Activated CD8-positive, alpha-beta memory T cell treated with anti-CD3 and anti-CD28 coated beads for 4 hours (primary cell): Measurements from ENCODE around the gene DLGAP3.
"Not testable (repeated sequence)": the region's sequence is repeated elsewhere in the genome, so short reads cannot be mapped to it uniquely, and the experiment has no call there.

Experiments
- DNase-seq, 2 donors: peaks; one replicate each; pipeline ENCODE4 v3.0.0-alpha.2; 2020; ENCODE audit warnings: low read depth in 2 of 2

DLGAP3 gene

GRCh38 chr1:34839526-34840305 lies 89.7 kb downstream of the DLGAP3 start:
- DNase-seq, result no peak

- no peak for DNase-seq
Observed at GRCh38 chr1:34833711-34834110, 95.7 kb downstream of the DLGAP3 start.

DNA sequence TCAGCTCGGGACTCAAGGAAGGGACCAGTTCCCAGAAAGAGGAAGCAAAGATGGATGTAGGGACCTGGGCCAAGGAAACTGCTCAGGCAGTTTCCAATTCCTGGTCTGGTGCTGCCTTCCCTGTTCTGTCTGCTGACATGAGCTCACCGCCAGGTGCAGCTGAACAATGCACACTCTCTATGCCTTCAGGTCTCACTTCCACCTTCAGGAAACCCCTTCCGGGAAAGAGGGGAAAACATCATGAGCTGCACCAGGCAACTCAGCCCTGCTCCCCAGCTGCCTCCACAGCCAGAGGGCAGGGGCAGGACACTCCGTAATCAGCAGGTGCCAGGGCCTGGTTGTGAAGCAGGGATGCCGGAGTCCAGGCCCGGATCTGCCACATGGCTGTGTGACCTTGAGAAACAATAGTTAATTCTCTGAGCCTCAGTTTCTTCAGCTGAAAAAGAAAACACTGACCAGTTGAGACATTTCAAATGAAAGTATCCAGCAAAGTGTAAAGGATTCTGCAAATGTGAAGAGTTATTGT lies 97.7 kb downstream of the DLGAP3 start:
- no peak for DNase-seq

DNA sequence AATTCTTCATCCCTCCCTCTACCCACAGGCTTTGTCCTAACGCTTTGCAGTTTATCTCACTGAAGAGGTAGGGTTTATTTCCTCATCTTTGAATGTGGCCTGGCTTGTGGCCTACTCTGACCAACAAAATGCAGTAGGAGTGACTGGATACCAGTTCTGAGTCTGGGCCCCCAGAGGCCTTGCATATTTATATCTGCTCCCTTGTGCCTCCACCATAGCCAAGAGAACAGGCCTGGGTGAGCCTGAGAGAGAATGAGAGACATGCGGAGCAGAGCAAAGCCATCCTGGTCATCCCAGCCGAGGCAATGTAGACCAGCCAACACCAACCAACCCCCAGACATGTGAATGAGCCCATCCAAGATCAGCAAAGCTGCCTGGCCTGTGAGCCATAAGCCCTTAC lies 100.2 kb downstream of the DLGAP3 start:
- no peak for DNase-seq

DNA sequence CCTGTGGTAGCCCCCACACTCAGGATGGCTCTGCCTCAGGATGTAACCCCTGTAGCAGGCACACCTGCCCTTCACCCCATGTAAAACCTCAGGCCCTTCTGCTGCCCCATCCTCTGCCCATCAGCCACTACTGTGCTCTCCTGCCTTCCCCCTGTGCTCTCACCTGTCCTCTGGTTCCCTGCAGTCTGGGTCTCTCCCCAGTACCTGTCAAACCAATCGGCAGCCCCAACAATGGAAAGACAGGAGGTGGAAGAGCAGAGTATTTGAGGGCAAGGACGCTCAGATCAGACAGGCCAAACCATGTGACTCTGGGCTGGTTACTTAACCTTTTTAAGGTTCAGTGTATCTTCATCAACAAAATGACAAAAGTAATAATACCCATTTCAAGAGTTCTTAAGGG lies 100.8 kb downstream of the DLGAP3 start:
- DNase-seq, result no peak

GRCh38 chr1:34827341-34827941 lies 102.0 kb downstream of the DLGAP3 start:
- no peak for DNase-seq

DNA sequence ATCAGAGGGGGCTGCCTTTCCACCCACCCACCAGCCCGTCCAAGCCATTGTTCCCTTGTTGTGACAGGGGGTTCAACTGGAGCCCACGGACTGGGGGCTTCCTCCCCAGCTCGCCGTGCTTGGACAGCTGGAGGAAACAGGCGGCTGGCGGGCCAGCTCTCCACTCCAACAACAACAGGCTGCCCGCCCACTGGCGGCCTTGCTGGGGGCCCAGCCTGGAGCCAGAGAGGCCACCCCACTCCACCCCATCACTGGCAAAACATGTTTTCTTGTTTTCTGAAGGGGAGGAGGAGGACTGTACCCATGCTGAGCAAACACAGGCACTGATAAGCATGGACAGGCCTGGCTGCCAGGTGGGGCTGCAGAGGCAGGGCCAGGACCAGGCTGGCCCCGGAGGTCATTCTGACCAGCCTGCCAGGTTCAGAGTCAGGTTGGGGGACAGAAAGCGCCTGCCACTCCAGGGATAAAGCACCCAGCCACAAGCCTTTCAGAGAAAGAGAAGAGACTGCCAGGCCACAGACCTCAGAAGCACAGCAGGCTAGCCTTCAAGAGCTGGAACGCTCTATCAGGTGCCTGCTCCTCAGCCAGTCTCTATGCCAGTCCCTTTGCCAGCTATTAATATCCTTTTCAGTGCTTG lies 103.9 kb downstream of the DLGAP3 start:
- DNase-seq, result no peak

GRCh38 chr1:34824817-34825454 lies 104.5 kb downstream of the DLGAP3 start:
- no peak for DNase-seq

DNA sequence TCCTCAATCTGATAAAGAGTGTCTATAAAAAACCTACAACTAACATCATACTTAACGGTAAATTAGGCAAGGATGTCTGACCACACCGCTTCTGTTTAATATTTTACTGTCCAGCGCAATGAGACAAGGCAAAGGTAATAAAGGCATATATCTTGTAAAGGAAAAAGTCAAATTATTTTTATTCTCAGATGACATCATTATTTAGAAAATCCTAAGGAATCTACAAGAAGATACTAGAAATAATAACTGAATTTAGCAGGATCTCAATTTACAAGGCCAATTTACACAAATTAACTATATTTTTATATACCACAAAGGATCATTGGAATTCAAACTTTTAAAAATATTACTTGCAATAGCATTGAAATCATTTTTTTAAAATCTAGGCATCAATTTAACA lies 107.2 kb downstream of the DLGAP3 start:
- no peak for DNase-seq

DNA sequence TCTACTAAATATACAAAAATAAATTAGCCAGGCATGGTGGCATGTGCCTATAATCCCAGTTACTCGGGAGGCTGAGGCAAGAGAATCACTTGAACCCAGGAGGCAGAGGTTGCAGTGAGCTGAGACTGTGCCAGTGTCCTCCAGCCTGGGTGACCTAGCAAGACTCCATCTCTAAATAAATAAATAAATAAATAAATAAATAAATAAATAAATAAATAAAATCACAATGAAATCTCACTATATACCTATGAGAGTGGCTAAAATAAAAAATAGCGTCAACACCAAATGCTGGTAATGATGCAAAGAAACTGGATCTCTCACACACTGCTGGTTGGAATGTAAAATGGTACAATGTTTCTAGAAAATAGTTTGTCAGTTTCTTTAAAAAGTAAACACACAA lies 110.6 kb downstream of the DLGAP3 start:
- DNase-seq, result not testable (repeated sequence)

DNA sequence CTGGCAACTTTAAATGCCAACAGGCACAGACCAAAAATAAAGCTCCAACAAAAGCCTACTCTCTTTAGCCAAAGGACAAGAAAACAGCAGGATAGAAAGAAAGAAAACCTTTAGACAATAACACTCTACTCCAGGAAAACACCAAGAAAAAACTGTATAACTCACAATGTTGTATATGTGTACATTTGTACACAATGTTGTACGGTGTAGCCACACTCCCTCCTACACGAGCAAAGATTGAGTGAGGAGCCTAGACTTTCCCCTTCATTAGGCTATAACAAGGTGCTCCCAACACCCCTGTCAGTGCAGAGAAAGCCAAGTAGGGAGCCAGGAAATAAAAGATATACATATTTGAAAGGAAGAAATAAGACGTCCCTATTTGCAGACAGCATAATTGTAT lies 112.7 kb downstream of the DLGAP3 start:
- DNase-seq, result no peak

- no peak for DNase-seq
Observed at GRCh38 chr1:34816332-34816731, 113.1 kb downstream of the DLGAP3 start.
